Endothelial cell of hepatic sinusoid (primary cell): ENCODE measurements around the gene BICD2.
"Not testable (repeated sequence)": the region's sequence is repeated elsewhere in the genome, so short reads cannot be mapped to it uniquely, and the experiment has no call there.

Experiments used
- in situ Hi-C: cut with HindIII; loops from 2 replicates; pipeline ENCODE4 v1.10.0; 2017; ENCODE audit warnings: low sequenced_read_pairs

The BICD2 gene

DNA sequence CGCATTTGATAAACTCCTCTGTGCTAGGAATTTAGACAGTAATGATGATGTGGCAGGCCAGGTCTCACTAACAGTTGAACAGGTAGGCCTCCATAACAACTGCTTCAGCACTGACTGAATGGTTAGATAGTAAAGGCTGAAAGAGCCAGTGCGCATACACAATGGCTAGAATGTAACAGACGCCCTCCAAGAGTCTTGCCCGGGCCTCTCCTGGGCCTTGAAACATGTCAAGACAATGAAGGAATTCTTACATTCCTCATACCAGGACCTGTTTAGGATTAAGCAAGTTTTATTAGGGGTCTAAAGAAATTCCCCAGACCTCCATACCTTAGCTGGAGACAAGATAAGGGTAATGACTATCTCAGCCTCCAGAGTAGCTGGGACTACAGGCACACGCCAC lies 6.7 kb upstream of the BICD2 start:
- in situ Hi-C loops: loop anchor here (5.0 kb wide), 1 partner anchor 99 kb away; the partner anchor contains the start of gene IPPK

DNA sequence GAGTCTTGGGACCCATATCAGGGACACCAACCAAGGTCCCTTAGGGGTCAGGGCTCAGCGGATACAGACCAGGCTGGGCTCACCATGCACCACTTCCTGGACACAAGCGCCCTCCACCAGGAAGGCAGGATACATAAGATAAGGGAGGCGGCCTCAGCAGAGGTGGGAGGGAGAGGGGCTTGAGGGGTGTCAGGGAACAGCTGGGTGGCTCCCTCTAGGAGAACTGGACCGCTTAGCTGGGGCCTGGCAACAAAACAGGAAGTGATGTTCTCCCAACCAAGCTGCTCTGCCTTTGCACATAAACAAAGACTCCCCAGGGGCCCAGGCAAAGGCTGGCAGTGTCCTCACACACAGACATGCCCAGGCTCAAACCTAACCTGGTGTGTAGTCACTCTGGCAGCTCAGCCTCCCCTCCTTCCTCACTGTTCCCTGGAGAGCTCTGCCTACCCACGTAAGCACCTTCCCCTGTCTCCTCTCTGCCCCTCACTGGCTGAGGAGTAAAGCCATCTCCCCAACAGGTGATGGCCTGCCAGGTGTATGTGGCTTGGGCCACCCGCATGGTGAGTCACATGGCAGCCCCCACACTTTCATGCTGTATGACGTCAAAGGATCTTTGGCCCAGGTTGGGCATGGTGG lies 5.8 kb upstream of the BICD2 start:
- in situ Hi-C loops: loop anchor here (5.0 kb wide), 1 partner anchor 98 kb away; the partner anchor contains the start of gene IPPK

DNA sequence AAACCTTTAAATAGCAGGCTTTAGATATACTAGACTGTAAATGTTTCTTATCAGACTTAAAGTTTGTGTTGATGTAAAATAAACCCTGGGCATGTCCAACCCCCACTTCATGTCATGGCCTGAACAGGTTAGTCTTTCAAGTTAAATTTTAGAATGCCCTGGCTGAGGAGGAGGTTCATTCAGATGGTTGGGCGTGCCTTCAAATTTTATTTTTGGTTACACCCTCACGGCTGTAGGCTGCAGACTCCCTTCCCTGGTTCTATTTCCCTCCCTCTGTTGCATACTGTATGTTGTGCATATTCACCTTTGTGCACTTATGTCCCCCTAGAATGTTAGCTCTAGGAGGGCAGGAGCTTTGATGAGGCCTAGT lies 5.3 kb upstream of the BICD2 start:
- in situ Hi-C loops: loop anchor here (5.0 kb wide), 1 partner anchor 98 kb away; the partner anchor contains the start of gene IPPK

DNA sequence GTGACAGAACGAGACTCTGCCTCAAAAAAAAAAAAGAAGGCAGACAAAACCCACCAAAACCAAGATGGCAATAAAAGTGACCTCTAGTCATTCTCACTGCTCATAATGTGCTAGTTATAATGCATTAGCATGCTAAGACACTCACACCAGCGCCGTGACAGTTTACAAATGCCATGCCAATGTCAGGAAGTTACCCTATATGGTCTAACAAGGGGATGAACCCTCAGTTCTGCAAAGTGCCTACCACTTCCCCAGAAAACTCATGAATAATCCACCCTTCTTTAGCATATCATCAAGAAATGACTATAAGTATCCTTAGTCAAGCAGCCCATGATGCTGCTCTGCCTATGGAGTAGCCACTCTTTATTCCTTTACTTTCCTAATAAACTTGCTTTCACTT lies 4.7 kb upstream of the BICD2 start:
- in situ Hi-C loops: no loop called here

DNA sequence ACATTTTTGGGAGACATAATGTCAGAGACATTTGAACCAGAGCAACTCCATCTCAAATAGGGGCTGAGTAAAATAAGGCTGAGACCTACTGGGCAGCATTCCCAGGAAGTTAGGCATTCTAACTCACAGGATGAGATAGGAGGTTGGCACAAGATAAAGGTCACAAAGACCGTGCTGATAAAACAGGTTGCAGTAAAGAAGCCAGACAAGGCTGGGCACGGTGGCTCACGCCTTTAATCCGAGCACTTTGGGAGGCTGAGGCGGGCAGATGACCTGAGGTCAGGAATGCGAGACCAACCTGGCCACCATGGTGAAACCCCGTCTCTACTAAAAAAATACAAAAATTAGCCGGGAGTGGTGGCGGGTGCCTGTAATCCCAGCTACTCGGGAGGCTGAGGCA lies 4.2 kb upstream of the BICD2 start:
- in situ Hi-C loops: not testable (repeated sequence)

DNA sequence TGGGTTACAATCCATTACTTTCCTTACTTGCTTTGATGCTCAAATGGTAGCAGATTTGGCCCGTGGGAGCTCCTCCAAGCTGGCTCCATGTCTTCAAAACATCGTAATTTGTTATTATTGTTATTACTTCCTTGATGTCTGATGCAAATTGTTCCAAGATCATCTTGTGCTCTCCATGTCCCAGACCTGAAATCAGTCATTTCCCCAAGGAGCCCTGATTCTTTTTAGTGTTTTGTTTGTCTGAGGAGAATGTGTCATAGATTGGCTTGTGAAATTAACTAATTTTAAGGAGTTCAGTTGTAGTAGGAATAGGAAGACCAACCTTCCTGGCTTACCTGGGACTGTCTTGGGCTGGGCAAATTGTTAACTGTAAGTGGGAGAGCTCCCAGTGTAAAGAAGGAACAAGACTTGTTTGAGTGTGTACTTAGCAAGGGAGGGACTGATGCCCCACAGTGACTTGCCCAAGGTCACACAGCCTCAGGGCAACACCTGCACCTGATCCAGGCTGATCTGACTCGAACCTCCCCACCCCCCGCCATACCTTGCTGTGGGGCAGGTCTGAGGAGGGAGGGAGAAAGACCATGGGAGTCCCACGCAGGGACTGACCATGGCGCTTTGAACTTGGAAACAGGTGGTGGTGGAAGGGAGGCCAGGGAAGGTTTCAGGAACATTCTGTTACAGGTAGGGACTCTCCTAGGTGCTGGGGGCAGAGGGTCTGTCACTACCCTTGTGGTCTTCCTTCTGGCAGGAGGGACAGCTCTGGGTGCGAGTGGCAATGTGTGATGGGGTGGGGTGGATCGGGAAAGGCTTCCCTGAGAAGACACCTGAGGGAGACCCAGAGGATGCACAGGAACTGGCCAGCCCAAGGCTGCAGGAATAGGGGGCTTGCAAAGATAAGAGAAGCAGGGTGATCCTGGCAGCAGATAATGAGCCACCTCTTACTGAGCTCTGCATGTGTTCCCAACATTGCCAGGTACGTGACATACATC lies 2.7 kb upstream of the BICD2 start:
- in situ Hi-C loops: no loop called here

DNA sequence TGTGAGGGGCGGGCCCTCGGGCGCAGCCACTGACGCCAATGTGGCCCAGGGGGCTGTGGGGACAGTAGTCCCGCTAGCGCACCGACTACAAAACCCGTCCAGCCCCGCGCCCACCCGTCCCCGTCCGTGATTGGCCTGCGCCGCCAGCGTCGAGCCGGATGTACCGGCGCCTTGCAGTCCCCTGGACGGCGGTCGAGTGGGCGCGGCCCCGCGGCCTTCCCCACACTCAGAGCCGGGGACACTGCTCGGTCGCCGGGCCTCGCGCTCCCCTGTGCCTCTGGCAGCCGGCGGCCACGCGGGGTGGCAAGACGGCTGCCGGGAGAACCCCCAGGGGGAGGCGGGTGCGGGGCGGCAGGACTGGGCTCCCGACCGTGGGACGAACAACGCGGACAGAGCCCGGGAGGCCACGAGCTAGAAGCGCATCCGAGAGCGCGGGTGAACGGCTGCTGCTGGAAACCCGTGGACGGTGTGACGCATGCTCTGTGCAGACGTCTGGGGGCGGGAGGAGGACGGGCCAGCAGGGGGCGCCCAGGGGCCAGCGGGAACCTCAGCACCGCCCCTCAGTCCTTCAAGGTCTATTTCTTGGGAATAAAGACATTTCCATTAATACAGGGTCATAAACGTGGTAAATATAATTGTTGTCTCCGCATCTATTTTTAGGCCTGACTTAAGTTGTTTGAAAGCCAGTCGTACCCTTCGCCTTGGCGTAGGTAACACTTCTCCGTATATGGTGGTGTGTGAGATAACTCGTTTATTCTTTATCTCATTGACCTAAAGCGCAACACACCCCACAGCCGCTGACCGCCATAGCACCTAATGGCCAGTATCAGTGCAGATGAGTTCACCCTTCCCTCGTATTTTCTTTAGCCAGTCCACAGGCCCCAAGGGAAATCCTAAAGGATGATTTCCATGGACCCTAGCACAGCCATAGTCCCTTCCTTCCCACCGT lies 629 bp upstream of the BICD2 start:
- in situ Hi-C loops: no loop called here

DNA sequence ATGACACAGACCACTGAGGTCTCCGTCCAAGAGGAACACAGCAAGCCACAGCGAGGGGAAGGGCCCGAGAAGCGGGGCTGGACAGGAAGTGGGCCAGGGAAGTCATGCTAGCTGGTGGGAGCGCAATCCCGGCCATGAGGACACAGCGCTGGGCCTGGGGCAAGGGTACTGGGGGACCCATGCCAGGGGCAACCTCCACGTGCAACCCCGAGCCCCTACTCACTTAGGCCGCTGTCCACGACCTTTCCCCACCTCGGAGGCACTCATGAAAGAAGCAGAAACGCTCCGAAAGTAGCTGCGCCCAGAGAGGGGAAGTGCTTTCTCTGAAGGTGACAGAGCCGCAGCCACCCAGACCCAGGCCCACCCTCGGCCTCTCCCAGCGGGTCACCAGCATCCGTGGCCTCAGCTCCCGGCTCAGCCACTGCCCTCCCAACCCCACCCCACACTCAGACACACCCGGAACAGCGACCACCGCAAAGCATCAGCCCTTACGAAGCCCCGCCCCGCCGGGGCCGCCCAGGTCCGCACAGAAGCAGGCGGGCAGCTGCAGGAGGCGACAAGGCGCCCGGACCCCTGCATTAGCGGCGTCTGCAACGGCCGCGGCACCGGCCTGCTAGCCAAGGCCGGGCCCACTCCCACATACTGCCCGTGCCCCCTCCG lies 782 bp downstream of the BICD2 start:
- in situ Hi-C loops: no loop called here

DNA sequence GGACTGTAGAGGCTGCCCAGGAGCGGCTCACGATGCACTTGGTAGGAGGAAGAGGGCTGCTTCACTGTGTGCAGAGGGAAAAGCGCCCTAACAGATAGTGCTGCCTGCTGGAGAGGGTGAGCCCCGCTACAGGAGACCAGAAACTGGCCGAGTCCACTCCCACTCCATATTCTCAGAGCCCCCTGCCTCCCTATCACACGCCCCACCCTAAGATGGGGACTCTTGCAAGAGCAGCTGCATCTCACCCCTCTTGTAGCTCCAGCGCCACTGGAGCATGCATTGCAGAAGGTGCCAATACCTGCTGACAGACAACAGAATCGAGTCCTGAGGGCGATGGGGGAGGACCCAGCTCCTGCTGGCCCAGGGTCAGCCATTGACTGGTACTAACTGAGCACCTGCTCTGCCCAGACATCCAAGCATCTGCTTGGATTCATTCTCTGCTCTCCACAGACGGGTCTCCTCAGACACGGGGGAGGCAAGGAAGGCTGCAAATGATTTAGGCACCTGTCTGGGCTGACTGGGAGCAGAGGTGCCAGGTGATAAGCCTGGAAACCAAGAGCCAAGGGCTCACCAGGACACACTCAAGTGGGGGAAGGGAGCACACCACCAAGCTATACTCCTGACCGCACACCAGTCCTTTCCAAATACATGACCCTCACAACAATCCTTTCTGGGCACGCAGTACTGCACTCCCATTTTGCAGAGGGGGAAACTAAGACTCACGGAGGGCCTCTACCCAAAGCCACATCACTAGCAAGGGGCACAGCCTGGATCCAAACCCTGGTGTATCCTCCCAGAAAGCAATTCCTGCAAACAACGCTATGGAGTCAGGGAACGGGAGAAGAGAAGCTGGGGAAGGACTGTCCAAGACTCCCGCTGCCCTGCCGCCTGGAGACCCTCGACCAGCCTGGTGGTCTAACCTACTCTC lies 1.6 kb downstream of the BICD2 start:
- in situ Hi-C loops: no loop called here

DNA sequence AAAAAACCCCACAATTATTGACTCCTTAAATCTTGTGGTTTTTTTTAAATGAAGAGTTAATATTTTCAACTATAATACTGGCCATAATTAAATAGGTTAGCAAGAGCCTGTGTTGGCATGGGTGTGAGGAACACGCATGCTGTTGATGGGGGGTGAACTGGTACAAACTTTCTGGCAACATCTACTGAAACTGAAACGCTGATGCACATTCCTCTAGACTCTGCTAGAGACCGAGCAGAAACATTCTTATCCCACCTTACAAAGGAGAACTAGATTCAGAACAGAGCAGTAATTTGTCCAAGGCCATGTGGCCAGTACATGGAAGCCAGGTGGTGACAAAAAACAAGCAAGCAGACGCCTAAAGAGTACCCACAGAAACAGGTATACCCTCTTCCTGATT lies 2.4 kb downstream of the BICD2 start:
- in situ Hi-C loops: no loop called here

DNA sequence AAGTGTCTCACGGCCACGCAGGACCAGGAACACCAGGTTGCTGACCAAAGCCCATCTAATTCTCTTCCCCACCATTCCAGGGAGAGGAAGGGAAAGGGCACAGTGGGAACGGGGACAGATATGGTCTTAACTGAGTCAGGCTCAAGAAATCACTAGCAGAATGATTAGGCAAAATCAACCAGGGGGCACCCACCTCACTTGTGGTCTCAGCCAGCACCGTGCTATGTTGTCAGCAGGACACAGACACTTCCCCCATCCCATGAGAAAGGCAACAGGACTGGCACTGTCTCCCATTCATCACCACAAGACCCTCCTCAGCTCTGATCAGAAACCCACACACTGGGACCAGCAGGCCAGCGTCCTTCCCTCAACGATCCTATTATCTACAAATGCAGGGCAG lies 2.9 kb downstream of the BICD2 start:
- in situ Hi-C loops: no loop called here

DNA sequence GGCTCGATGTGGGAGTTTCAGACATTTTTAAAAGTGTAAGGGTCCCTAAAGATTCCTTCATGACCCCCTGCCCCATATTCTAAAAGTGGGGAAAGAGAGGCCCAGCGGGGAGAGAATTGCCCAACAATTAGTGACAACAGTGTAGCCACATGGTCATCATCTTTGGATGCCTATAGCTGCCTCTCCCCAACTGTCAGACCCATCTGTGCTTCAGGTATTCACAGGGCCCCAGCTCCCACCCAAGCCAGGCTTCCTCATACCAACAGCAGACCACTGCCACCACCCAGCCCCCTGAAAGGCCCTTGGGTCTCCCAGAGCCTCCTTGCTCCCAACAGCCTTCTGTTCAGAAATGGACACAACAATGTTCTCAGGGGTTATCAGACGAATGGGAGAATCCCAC lies 4.1 kb downstream of the BICD2 start:
- in situ Hi-C loops: no loop called here

DNA sequence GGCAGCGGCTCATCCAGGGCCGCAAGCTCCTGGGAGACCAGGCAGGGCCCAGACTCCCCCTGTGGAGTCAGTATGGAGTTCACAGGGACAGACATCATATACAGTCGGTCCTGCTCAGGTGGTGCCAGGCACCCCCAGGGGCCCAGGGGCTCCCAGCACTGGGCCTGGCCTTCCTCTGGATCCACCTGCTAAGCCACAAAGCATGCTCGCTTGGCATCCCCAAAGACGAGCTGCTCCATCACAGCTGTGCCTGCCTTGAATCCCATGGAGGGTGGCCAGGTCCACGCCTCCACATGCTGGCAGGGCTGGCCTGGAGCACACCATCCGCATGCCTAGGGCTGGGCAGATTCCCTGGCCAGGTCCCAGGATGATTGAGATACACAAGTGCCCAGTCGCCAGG lies 4.6 kb downstream of the BICD2 start:
- in situ Hi-C loops: no loop called here

DNA sequence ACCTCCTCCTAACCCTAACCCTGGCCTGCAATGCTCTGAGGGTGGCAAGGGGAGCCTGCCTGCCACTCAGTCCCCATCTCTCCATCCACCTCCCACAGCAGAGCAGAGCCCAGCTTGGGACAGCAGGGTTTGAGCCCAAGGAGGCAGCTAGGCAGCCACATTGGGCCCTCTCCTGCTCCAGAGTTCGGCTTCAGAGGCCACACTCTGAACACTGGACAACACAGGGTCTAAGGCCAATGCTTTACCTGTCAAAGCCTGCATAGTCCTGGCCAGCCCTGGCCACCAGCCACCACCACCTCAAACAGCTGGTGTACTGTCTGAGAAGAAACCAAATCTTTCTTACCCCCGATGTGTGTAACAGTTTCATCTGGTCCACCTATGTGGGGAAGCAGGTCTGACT lies 5.2 kb downstream of the BICD2 start:
- in situ Hi-C loops: no loop called here

DNA sequence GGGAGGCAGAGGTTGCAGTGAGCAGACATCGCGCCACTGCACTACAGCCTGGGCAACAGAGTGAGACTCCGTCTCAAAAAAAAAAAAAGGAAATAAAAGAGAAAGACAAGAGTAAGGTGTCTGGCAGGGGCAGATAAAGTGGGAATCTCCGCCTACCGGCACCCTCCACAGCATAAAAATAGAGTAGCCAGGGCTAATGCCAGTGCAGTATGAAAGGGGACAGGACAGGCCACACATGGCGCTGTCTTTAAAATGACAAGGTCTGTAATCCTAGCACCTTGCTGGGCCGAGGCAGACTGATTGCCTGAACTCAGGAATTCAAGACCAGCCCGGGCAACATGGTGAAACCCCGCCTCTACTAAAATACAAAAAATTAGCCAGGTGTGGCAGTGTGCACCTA lies 7.8 kb downstream of the BICD2 start:
- in situ Hi-C loops: no loop called here

DNA sequence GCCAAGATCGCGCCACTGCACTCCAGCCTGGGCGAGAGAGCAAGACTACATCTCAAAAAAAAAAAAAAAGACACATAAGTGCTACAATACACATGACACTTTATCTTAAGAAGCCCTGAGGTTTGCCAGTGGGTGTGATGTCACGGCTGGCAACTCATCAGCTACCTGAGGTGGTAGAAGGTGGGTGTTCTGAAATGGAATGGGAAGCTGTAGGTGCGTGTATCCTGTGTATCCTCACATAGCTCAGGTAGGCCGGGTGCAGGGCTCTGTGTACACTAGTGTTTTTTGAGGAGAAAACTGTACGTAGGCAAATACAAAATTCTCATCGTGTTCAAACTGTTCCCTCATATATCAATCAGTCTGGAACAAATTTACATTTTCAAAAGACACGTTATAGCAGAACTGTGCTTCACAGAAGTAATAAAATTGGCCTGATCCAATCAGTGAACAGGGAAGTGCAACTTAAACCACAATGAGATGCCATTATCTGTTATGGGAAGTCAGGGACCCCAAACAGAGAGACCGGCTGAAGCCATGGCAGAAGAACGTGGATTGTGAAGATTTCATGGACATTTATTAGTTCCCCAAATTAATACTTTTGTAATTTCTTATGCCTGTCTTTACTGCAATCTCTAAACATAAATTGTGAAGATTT lies 10.4 kb downstream of the BICD2 start:
- in situ Hi-C loops: no loop called here

DNA sequence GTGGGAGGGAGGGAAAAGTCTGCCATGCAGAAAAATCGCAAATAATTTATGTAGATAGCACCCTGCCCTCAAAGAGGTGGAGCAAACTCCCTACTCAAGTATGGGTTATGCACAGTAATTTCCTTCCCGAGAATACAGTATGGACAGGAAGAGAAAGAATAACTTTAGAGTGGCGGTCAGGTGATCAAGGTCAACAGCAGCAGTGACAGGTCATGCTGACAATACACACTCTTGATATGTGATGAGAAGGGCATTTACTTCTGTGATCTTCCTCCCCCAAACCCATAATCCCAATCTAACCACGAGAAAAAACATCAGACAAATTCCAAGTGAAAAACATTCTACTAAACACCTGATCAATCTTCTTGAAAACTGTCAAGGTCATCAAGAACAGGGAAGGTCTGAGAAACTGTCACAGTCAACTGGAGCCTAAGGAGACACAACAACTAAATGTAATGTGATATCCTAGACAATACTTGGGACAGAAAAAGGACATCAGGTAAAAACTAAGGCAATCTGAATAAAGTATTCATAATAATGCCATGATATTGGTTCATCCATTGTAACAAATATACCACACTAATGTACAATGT lies 11.7 kb downstream of the BICD2 start:
- in situ Hi-C loops: no loop called here

DNA sequence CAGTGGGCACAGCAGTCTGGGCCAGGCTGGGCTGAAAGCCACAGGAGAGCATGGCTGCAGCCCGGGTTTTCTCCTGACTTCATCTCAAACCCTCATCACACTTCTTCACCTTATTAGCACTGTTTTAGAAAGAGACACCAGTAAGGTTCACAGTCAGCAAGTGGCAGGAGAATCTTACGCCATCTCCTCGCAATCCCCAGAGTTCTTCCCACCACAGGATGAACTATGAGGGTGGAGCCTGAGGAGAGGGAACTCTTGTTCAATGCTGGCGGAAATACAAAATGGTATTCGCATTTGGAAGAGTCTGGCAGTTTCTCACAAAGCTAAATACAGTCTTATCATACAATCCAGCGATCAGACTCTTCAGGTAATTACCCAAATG lies 14.7 kb downstream of the BICD2 start:
- in situ Hi-C loops: no loop called here
